Mesendoderm (in vitro differentiated cells): Measurements from ENCODE around the gene MRPL51.
"Not testable (repeated sequence)": the region's sequence is repeated elsewhere in the genome, so short reads cannot be mapped to it uniquely, and the experiment has no call there.

ENCODE experiments used
- DNase-seq: peaks from one replicate; pipeline ENCODE4 v3.0.0; 2013
- H2AK5ac ChIP-seq: 2 replicates; pipeline ENCODE4 v1.6.1; 2013; ENCODE audit warnings: low read length, inconsistent platforms
- H2BK120ac ChIP-seq: 2 replicates; pipeline ENCODE4 v1.6.1; 2013; ENCODE audit warnings: low read depth, mild to moderate bottlenecking, low read length, moderate library complexity, mixed read lengths
- H2BK15ac ChIP-seq: replicated peaks from 2 replicates; pipeline ENCODE4 v1.6.1; 2013; ENCODE audit warnings: low read depth, mild to moderate bottlenecking, moderate library complexity
- H2BK5ac ChIP-seq: 2 replicates; pipeline ENCODE4 v1.6.1; 2013; ENCODE audit warnings: low read length, inconsistent platforms
- H3K18ac ChIP-seq: 2 replicates; pipeline ENCODE4 v1.6.1; 2013; ENCODE audit warnings: mild to moderate bottlenecking, low read length, mixed read lengths
- H3K23ac ChIP-seq: one replicate; pipeline ENCODE4 v1.6.1; 2013; ENCODE audit warnings: low read length
- H3K27ac ChIP-seq: 2 replicates; pipeline ENCODE4 v1.5.1; 2013; ENCODE audit warnings: low read depth, mild to moderate bottlenecking, inconsistent platforms, low read length, moderate library complexity
- H3K27me3 ChIP-seq: 2 replicates; pipeline ENCODE4 v1.6.1; 2013; ENCODE audit warnings: low read length, control low read depth, mild to moderate bottlenecking, inconsistent platforms; ENCODE audit not compliant: insufficient read depth, poor library complexity
- H3K36me3 ChIP-seq: 2 replicates; pipeline ENCODE4 v1.6.1; 2013; ENCODE audit warnings: low read length, inconsistent platforms; ENCODE audit not compliant: control insufficient read depth, insufficient read depth
- H3K4ac ChIP-seq: one replicate; pipeline ENCODE4 v1.6.1; 2013; ENCODE audit warnings: low read depth, mild to moderate bottlenecking, low read length, moderate library complexity
- H3K4me1 ChIP-seq: 2 replicates; pipeline ENCODE4 v1.6.1; 2013; ENCODE audit warnings: low read depth, low read length, inconsistent platforms; ENCODE audit not compliant: control insufficient read depth
- H3K4me2 ChIP-seq: 2 replicates; pipeline ENCODE4 v1.6.1; 2013; ENCODE audit warnings: low read length
- H3K4me3 ChIP-seq: 2 replicates; pipeline ENCODE4 v1.5.1; 2013; ENCODE audit warnings: mild to moderate bottlenecking, low read length
- H3K56ac ChIP-seq: one replicate; pipeline ENCODE4 v1.6.1; 2013; ENCODE audit warnings: low read length
- H3K79me1 ChIP-seq: 2 replicates; pipeline ENCODE4 v1.6.1; 2013; ENCODE audit warnings: low read length, inconsistent platforms
- H3K79me2 ChIP-seq: 2 replicates; pipeline ENCODE4 v1.6.1; 2013; ENCODE audit warnings: mild to moderate bottlenecking, low read length; ENCODE audit not compliant: control insufficient read depth, insufficient read depth
- H3K9ac ChIP-seq: 2 replicates; pipeline ENCODE4 v1.6.1; 2013; ENCODE audit warnings: low read length, inconsistent platforms
- H4K5ac ChIP-seq: one replicate; pipeline ENCODE4 v1.6.1; 2013; ENCODE audit warnings: low read length
- H4K8ac ChIP-seq: one replicate; pipeline ENCODE4 v1.6.1; 2013; ENCODE audit warnings: low read depth, mild to moderate bottlenecking, control low read depth, low read length, moderate library complexity
- WGBS: extraction: QIAGEN DNeasy Blood & Tissue Kit; methylation state at CpG from one replicate; pipeline ENCODE4 v1.1.7; 2013; ENCODE audit warnings: low lambda C conversion rate, missing lambda C conversion rate; ENCODE audit not compliant: insufficient coverage; ENCODE audit errors: extremely low coverage; 5-methylcytosine and 5-hydroxymethylcytosine counted together

The MRPL51 gene

GRCh38 chr12:6520186-6520585, 27.1 kb upstream of the MRPL51 start:
- H2BK15ac ChIP-seq, result no peak overlapping the region
- no peak overlapping the region for H2AK5ac ChIP-seq
- no peaks in the 10 kb centered on the region for H3K27me3 ChIP-seq
- no peak overlapping the region for H3K4me3 ChIP-seq
- no peak overlapping the region for H2BK5ac ChIP-seq
- H3K23ac ChIP-seq, result no peak overlapping the region
- DNase-seq, result no peak
- no peak overlapping the region for H3K18ac ChIP-seq
- WGBS, result no CpG with 5 or more reads among the region's 3 CpGs
- no peaks in the 10 kb centered on the region for H3K79me1 ChIP-seq
- H3K36me3 ChIP-seq, result peaks cover 31% of the 10 kb centered on the region
- no peak overlapping the region for H3K27ac ChIP-seq
- H3K4ac ChIP-seq, result no peak overlapping the region
- H3K56ac ChIP-seq, result no peak overlapping the region
- H4K5ac ChIP-seq, result no peak overlapping the region
- no peak overlapping the region for H2BK120ac ChIP-seq
- no peaks in the 10 kb centered on the region for H3K4me1 ChIP-seq
- no peaks in the 10 kb centered on the region for H3K79me2 ChIP-seq
- H3K9ac ChIP-seq, result no peak overlapping the region
- no peak overlapping the region for H3K4me2 ChIP-seq
- no peak overlapping the region for H4K8ac ChIP-seq

- Histone ChIP-seq H2BK15ac (no peak overlapping the region), H4K5ac (no peak overlapping the region), H3K79me1 (peaks cover 13% of the 10 kb centered on the region), H3K9ac (no peak overlapping the region), H3K79me2 (peaks cover 4% of the 10 kb centered on the region), H3K27me3 (no peaks in the 10 kb centered on the region), H2BK5ac (no peak overlapping the region), H4K8ac (no peak overlapping the region), H3K4me1 (no peaks in the 10 kb centered on the region), H3K4ac (no peak overlapping the region), H2BK120ac (no peak overlapping the region), H3K27ac (no peak overlapping the region), H3K56ac (no peak overlapping the region), H2AK5ac (no peak overlapping the region), H3K23ac (no peak overlapping the region), H3K36me3 (peaks cover 17% of the 10 kb centered on the region), H3K4me3 (no peak overlapping the region), H3K18ac (peak overlapping the region; percentile 76), H3K4me2 (no peak overlapping the region)
- no peak for DNase-seq
- no CpG with 5 or more reads among the region's 7 CpGs for WGBS
Observed at GRCh38 chr12:6508087-6508486, 15.0 kb upstream of the MRPL51 start.

GRCh38 chr12:6507102-6507998, 14.3 kb upstream of the MRPL51 start:
- H2BK15ac ChIP-seq, result no peak overlapping the region
- peaks cover 4% of the 10 kb centered on the region for H3K79me2 ChIP-seq
- H3K56ac ChIP-seq, result peak overlapping the region; percentile 9
- no CpG with 5 or more reads among the region's 12 CpGs for WGBS
- H3K4me2 ChIP-seq, result no peak overlapping the region
- H3K4me1 ChIP-seq, result no peaks in the 10 kb centered on the region
- H3K9ac ChIP-seq, result no peak overlapping the region
- peak; percentile 57 for DNase-seq
- H2BK120ac ChIP-seq, result no peak overlapping the region
- no peak overlapping the region for H4K8ac ChIP-seq
- H2AK5ac ChIP-seq, result no peak overlapping the region
- no peak overlapping the region for H4K5ac ChIP-seq
- H3K18ac ChIP-seq, result peak overlapping the region; percentile 76
- peaks cover 13% of the 10 kb centered on the region for H3K36me3 ChIP-seq
- H3K23ac ChIP-seq, result no peak overlapping the region
- no peak overlapping the region for H2BK5ac ChIP-seq
- no peak overlapping the region for H3K27ac ChIP-seq
- H3K79me1 ChIP-seq, result peaks cover 13% of the 10 kb centered on the region
- H3K4me3 ChIP-seq, result no peak overlapping the region
- peak overlapping the region; percentile 85 for H3K4ac ChIP-seq
- H3K27me3 ChIP-seq, result no peaks in the 10 kb centered on the region

GRCh38 chr12:6500466-6500865, 7.4 kb upstream of the MRPL51 start:
- Histone ChIP-seq H2AK5ac (no peak overlapping the region), H3K9ac (no peak overlapping the region), H2BK15ac (no peak overlapping the region), H4K5ac (no peak overlapping the region), H3K4me2 (no peak overlapping the region), H4K8ac (peak overlapping the region; percentile 5), H2BK120ac (no peak overlapping the region), H3K56ac (no peak overlapping the region), H3K4ac (no peak overlapping the region), H3K4me3 (no peak overlapping the region), H3K23ac (no peak overlapping the region), H3K79me2 (peaks cover 17% of the 10 kb centered on the region), H3K4me1 (no peaks in the 10 kb centered on the region), H3K27ac (no peak overlapping the region), H3K36me3 (peaks cover 12% of the 10 kb centered on the region), H3K27me3 (no peaks in the 10 kb centered on the region), H3K79me1 (peaks cover 17% of the 10 kb centered on the region), H2BK5ac (no peak overlapping the region), H3K18ac (no peak overlapping the region)
- no CpG with 5 or more reads among the region's 2 CpGs for WGBS
- DNase-seq, result no peak

GRCh38 chr12:6497291-6497690, 4.2 kb upstream of the MRPL51 start:
- H3K4me2 ChIP-seq, H3K4ac ChIP-seq, H3K18ac ChIP-seq, H4K8ac ChIP-seq, H3K9ac ChIP-seq, H2BK5ac ChIP-seq, H2BK15ac ChIP-seq, H3K27ac ChIP-seq, H2AK5ac ChIP-seq, H3K56ac ChIP-seq, H3K23ac ChIP-seq, H3K27me3 ChIP-seq, H3K4me3 ChIP-seq, H4K5ac ChIP-seq, H2BK120ac ChIP-seq, H3K4me1 ChIP-seq, DNase-seq: not testable (repeated sequence)
- peaks cover 27% of the 10 kb centered on the region for H3K79me2 ChIP-seq
- peaks cover 10% of the 10 kb centered on the region for H3K36me3 ChIP-seq
- WGBS, result no CpG with 5 or more reads among the region's 3 CpGs
- H3K79me1 ChIP-seq, result peaks cover 25% of the 10 kb centered on the region
